IMR-90 (cell line): Measurements from ENCODE around the gene ALDOB. TPM values are rescaled to one million over a fixed set of nuclear protein-coding genes. Genes with fewer than 3 reads are reported as not detected.

Experiments
- ATAC-seq: fragments of 200-7000 bp; cut with Tn5 transposase; 2 replicates; pipeline ENCODE4 v1.9.1; 2020; ENCODE audit warnings: low read depth, mild to moderate bottlenecking, moderate library complexity
- BruUV-seq: library from RNA; stranded (reverse); fragments of 400-500 nt; replicated peaks from 2 replicates; lab custom pipeline; 2021; lab: Mats Ljungman, UMichigan
- CTCF ChIA-PET: fragments of 300-600 bp; formaldehyde crosslinking; extraction: SDS; loops from one replicate; lab custom pipeline; 2021; ENCODE audit warnings: antibody characterized with exemption; lab: Yijun Ruan, JAX
- POLR2A ChIA-PET: fragments of 300-600 bp; sonication (Branson Sonifier 250); formaldehyde crosslinking; loops from one replicate; lab custom pipeline; 2022; ENCODE audit warnings: antibody characterized with exemption; ENCODE audit not compliant: unreplicated experiment; lab: Charles Lee
- DNase-seq: peaks from one replicate; pipeline ENCODE4 v3.0.0; 2013
- H2AFZ ChIP-seq: replicated peaks from 2 replicates; pipeline ENCODE3; 2013; ENCODE audit warnings: low read length, mild to moderate bottlenecking; ENCODE audit not compliant: poor library complexity
- H2AK5ac ChIP-seq: 2 replicates; pipeline ENCODE4 v1.6.1; 2013; ENCODE audit warnings: low read depth, low read length, inconsistent platforms
- H2AK9ac ChIP-seq: replicated peaks from 2 replicates; pipeline ENCODE3; 2013; ENCODE audit warnings: mild to moderate bottlenecking, low read depth, low read length, moderate library complexity; ENCODE audit not compliant: poor library complexity
- H2BK120ac ChIP-seq: 2 replicates; pipeline ENCODE4 v1.6.1; 2013; ENCODE audit warnings: low read depth, low read length, inconsistent platforms
- H2BK15ac ChIP-seq: 3 replicates; pipeline ENCODE4 v1.6.1; 2013; ENCODE audit warnings: low read depth, low read length, inconsistent platforms
- H2BK20ac ChIP-seq: 2 replicates; pipeline ENCODE4 v1.6.1; 2013; ENCODE audit warnings: low read depth, mild to moderate bottlenecking, inconsistent platforms, low read length, moderate library complexity
- H2BK5ac ChIP-seq: 2 replicates; pipeline ENCODE4 v1.6.1; 2013; ENCODE audit warnings: mild to moderate bottlenecking, low read depth, low read length, inconsistent platforms; ENCODE audit not compliant: poor library complexity, severe bottlenecking
- H3K14ac ChIP-seq: replicated peaks from 2 replicates; pipeline ENCODE4 v1.6.1; 2013; ENCODE audit warnings: low read depth, low read length, inconsistent platforms
- H3K18ac ChIP-seq: 2 replicates; pipeline ENCODE4 v1.6.1; 2013; ENCODE audit warnings: low read depth, low read length, control low read depth
- H3K23ac ChIP-seq: 2 replicates; pipeline ENCODE4 v1.6.1; 2013; ENCODE audit warnings: low read depth, low read length, inconsistent platforms
- H3K27ac ChIP-seq: 2 replicates; pipeline ENCODE4 v1.5.1; 2013; ENCODE audit warnings: mild to moderate bottlenecking, control low read depth, low read length; ENCODE audit not compliant: insufficient read depth
- H3K27me3 ChIP-seq: 2 replicates; pipeline ENCODE4 v1.6.1; 2013; ENCODE audit warnings: low read length; ENCODE audit not compliant: control insufficient read depth, insufficient read depth
- H3K36me3 ChIP-seq: 2 replicates; pipeline ENCODE4 v1.6.1; 2013; ENCODE audit warnings: low read length, mixed read lengths; ENCODE audit not compliant: control insufficient read depth, insufficient read depth
- H3K4ac ChIP-seq: 2 replicates; pipeline ENCODE4 v1.6.1; 2013; ENCODE audit warnings: low read depth, low read length, inconsistent platforms
- H3K4me1 ChIP-seq: 2 replicates; pipeline ENCODE4 v1.6.1; 2013; ENCODE audit warnings: low read length, mixed read lengths; ENCODE audit not compliant: control insufficient read depth, insufficient read depth
- H3K4me2 ChIP-seq: 2 replicates; pipeline ENCODE4 v1.6.1; 2013; ENCODE audit warnings: low read depth, mild to moderate bottlenecking, control low read depth, low read length, moderate library complexity
- H3K4me3 ChIP-seq: 2 replicates; pipeline ENCODE4 v1.5.1; 2013; ENCODE audit warnings: low read depth, mild to moderate bottlenecking, control low read depth, low read length, moderate library complexity; ENCODE audit not compliant: insufficient read depth
- H3K56ac ChIP-seq: 2 replicates; pipeline ENCODE4 v1.6.1; 2013; ENCODE audit warnings: low read length, inconsistent platforms; ENCODE audit not compliant: insufficient read depth; ENCODE audit errors: extremely low read depth
- H3K79me1 ChIP-seq, 2 experiments: 2 replicates each; pipeline ENCODE4 v1.6.1; 2013; ENCODE audit warnings: low read length in 2 of 2, inconsistent platforms in 1 of 2, low read depth in 1 of 2
- H3K9ac ChIP-seq: 2 replicates; pipeline ENCODE4 v1.6.1; 2013; ENCODE audit warnings: low read depth, low read length, control low read depth
- H3K9me1 ChIP-seq: 2 replicates; pipeline ENCODE4 v1.6.1; 2013; ENCODE audit warnings: low read length, inconsistent platforms; ENCODE audit not compliant: insufficient read depth
- H3K9me3 ChIP-seq: 2 replicates; pipeline ENCODE4 v1.6.1; 2013; ENCODE audit warnings: low read length; ENCODE audit not compliant: control insufficient read depth, insufficient read depth
- H4K20me1 ChIP-seq: 2 replicates; pipeline ENCODE4 v1.6.1; 2013; ENCODE audit warnings: low read length, inconsistent platforms; ENCODE audit not compliant: insufficient read depth
- H4K5ac ChIP-seq: 2 replicates; pipeline ENCODE4 v1.6.1; 2013; ENCODE audit warnings: mild to moderate bottlenecking, low read depth, low read length, control low read depth
- H4K8ac ChIP-seq, 2 experiments: 2 replicates each; pipeline ENCODE4 v1.6.1; 2013; ENCODE audit warnings: low read depth in 2 of 2, low read length in 2 of 2, control low read depth in 1 of 2, inconsistent platforms in 1 of 2
- H4K91ac ChIP-seq: 2 replicates; pipeline ENCODE4 v1.6.1; 2013; ENCODE audit warnings: low read depth, low read length, inconsistent platforms; ENCODE audit not compliant: insufficient read depth
- BHLHE40 ChIP-seq: fragments of 150-350 bp; IDR thresholded peaks from 2 replicates; pipeline ENCODE4 v1.6.1; 2016; ENCODE audit warnings: mild to moderate bottlenecking, low read depth, low read length
- CEBPB ChIP-seq: IDR thresholded peaks from 2 replicates; pipeline ENCODE4 v1.6.1; 2012; ENCODE audit warnings: low read depth, low read length, improper control_type of control experiment
- CHD1 ChIP-seq: IDR thresholded peaks from 2 replicates; pipeline ENCODE4 v1.6.1; 2012; ENCODE audit warnings: low read depth, low read length, improper control_type of control experiment
- CTCF ChIP-seq: conservative IDR thresholded peaks from 2 replicates; pipeline ENCODE4 v1.5.1; 2012; ENCODE audit warnings: mild to moderate bottlenecking, low read depth, low read length, improper control_type of control experiment
- ELK1 ChIP-seq: fragments of 150-350 bp; IDR thresholded peaks from 2 replicates; pipeline ENCODE4 v1.6.1; 2016; ENCODE audit warnings: low read depth, mild to moderate bottlenecking, low read length, moderate library complexity, borderline replicate concordance
- FOS ChIP-seq: fragments of 150-350 bp; IDR thresholded peaks from 2 replicates; pipeline ENCODE4 v1.6.1; 2016; ENCODE audit warnings: low read depth, low read length
- MAFK ChIP-seq: IDR thresholded peaks from 2 replicates; pipeline ENCODE4 v1.6.1; 2012; ENCODE audit warnings: low read depth, low read length, improper control_type of control experiment
- MAZ ChIP-seq: IDR thresholded peaks from 2 replicates; pipeline ENCODE4 v1.6.1; 2012; ENCODE audit warnings: low read depth, mild to moderate bottlenecking, low read length, improper control_type of control experiment, moderate library complexity, borderline replicate concordance
- MXI1 ChIP-seq: IDR thresholded peaks from 2 replicates; pipeline ENCODE4 v1.6.1; 2012; ENCODE audit warnings: low read depth, mild to moderate bottlenecking, low read length, moderate library complexity, borderline replicate concordance
- NFE2L2 ChIP-seq: fragments of 150-350 bp; IDR thresholded peaks from 2 replicates; pipeline ENCODE4 v1.6.1; 2016; ENCODE audit warnings: low read depth, mild to moderate bottlenecking, low read length
- POLR2A ChIP-seq: IDR thresholded peaks from 2 replicates; pipeline ENCODE4 v1.6.1; 2012; ENCODE audit warnings: mild to moderate bottlenecking, low read depth, low read length
- RAD21 ChIP-seq: IDR thresholded peaks from 2 replicates; pipeline ENCODE4 v1.6.1; 2012; ENCODE audit warnings: low read length, improper control_type of control experiment
- RCOR1 ChIP-seq: IDR thresholded peaks from 2 replicates; pipeline ENCODE4 v1.6.1; 2012; ENCODE audit warnings: mild to moderate bottlenecking, low read length, improper control_type of control experiment; ENCODE audit not compliant: insufficient replicate concordance
- RFX5 ChIP-seq: IDR thresholded peaks from 2 replicates; pipeline ENCODE4 v1.8.0; 2012; ENCODE audit warnings: low read depth, mild to moderate bottlenecking, low read length, moderate library complexity
- SMC3 ChIP-seq: fragments of 150-350 bp; IDR thresholded peaks from 2 replicates; pipeline ENCODE4 v1.6.1; 2016; ENCODE audit warnings: low read depth, mild to moderate bottlenecking, antibody characterized with exemption, low read length, moderate library complexity
- USF2 ChIP-seq: fragments of 150-350 bp; IDR thresholded peaks from 2 replicates; pipeline ENCODE4 v1.6.1; 2017; ENCODE audit warnings: mild to moderate bottlenecking, antibody characterized with exemption, low read length, low read depth
- WGBS, 2 experiments: methylation state at CpG; one replicate each; pipeline versions ENCODE4 v1.1.5 to v1.1.7; 2013; ENCODE audit warnings: missing lambda C conversion rate in 2 of 2; ENCODE audit not compliant: insufficient read length in 1 of 2; ENCODE audit errors: extremely low coverage in 2 of 2; 5-methylcytosine and 5-hydroxymethylcytosine counted together
- dilution Hi-C: fragments of 300-500 bp; cut with HindIII; formaldehyde crosslinking; loops from one replicate; pipeline ENCODE4 v1.14.3; 2018; ENCODE audit warnings: low sequenced_read_pairs; ENCODE audit not compliant: unreplicated experiment
- in situ Hi-C: fragments of 300-500 bp; cut with MboI; formaldehyde crosslinking; loops from 3 replicates; pipeline ENCODE4 v1.14.3; 2019; ENCODE audit warnings: low sequenced_read_pairs, inconsistent platforms, mixed read lengths
- intact Hi-C: fragments of 100-400 bp; cut with micrococcal nuclease; formaldehyde crosslinking; loops from 2 replicates; pipeline ENCODE4 v1.10.0; 2022
- polyA plus RNA-seq, 3 experiments: library from polyadenylated mRNA; depleted of rRNA; stranded (reverse); fragments of >200 nt; gene quantifications; 2 replicates each; pipeline ENCODE4 v1.2.3, GENCODE V29; 2012; ENCODE audit warnings: low replicate concordance in 1 of 3
- total RNA-seq: library from RNA; depleted of rRNA; stranded (reverse); fragments of >200 nt; gene quantifications from 2 replicates; pipeline ENCODE4 v1.2.3, GENCODE V29; 2012

Gene ALDOB
- total and polyA plus RNA-seq, 2 of the 4 experiments (the other 2 are of a cell fraction), result not detected

GRCh38 chr9:101481261-101481660 is 45.7 kb upstream of the ALDOB start:
- no peak overlapping the region for H2BK15ac ChIP-seq
- H3K9me1 ChIP-seq, result peaks cover 16% of the 10 kb centered on the region
- H4K91ac ChIP-seq, result no peak overlapping the region
- no peak overlapping the region for H3K27ac ChIP-seq
- in situ Hi-C loops, result no loop called here
- H3K23ac ChIP-seq, result no peak overlapping the region
- no peak overlapping the region for H3K14ac ChIP-seq
- H2BK120ac ChIP-seq, result no peak overlapping the region
- H3K4ac ChIP-seq, result no peak overlapping the region
- dilution Hi-C loops, result no loop called here
- H3K4me1 ChIP-seq, result peaks cover 9% of the 10 kb centered on the region
- H3K56ac ChIP-seq, result no peak overlapping the region
- WGBS, 2 experiments, result no CpG with 5 or more reads among the region's 1 CpG
- H3K4me2 ChIP-seq, result no peak overlapping the region
- no peak overlapping the region for H3K9ac ChIP-seq
- H3K18ac ChIP-seq, result no peak overlapping the region
- no peaks in the 10 kb centered on the region for H3K27me3 ChIP-seq
- BruUV-seq, result no TSS peak
- TF ChIP-seq MAZ (no peak), FOS (no peak), MAFK (no peak), CTCF (no peak), ELK1 (no peak), RCOR1 (no peak), RFX5 (no peak), CEBPB (no peak), NFE2L2 (no peak), RAD21 (no peak), CHD1 (no peak), POLR2A (no peak), BHLHE40 (no peak), SMC3 (no peak), MXI1 (no peak), USF2 (no peak)
- no peaks in the 10 kb centered on the region for H3K9me3 ChIP-seq
- no peak for DNase-seq
- no peak overlapping the region for H2BK5ac ChIP-seq
- H2AK9ac ChIP-seq, result no peak overlapping the region
- H3K4me3 ChIP-seq, result no peak overlapping the region
- CTCF ChIA-PET, result interaction anchor here (1.2 to 1.9 kb wide), 2 partner anchors 16 to 23 kb away, joined by 4 to 5 read pairs; no protein-coding TSS in a partner anchor
- POLR2A ChIA-PET, result no interaction called here
- H4K5ac ChIP-seq, result no peak overlapping the region
- no peak overlapping the region for H2BK20ac ChIP-seq
- intact Hi-C loops, result no loop called here
- ATAC-seq, result no peak
- no peak overlapping the region for H2AFZ ChIP-seq
- H2AK5ac ChIP-seq, result no peak overlapping the region
- H3K79me1 ChIP-seq, result peaks cover 12 to 55% of the 10 kb centered on the region in 2 experiments
- peaks cover 5% of the 10 kb centered on the region for H3K36me3 ChIP-seq
- H4K8ac ChIP-seq, result no peak overlapping the region
- H4K20me1 ChIP-seq, result peaks cover 7% of the 10 kb centered on the region
